Transverse colon (tissue), 4 donors: ENCODE data around the gene CLN6. TPM values are rescaled to one million over a fixed set of nuclear protein-coding genes. Genes with fewer than 3 reads are reported as not detected.
A peak's percentile ranks its signal among the peaks of the same experiment; 100 is the strongest.
"Not testable (repeated sequence)": the region's sequence is repeated elsewhere in the genome, so short reads cannot be mapped to it uniquely, and the experiment has no call there.

Source experiments
- DNase-seq: peaks from one replicate; pipeline ENCODE4 v3.0.0-alpha.2; 2019
- H3K27ac ChIP-seq, 4 donors: fragments of 200-600 bp; sonication (generic); 2 replicates each; pipeline ENCODE4 v1.5.1; 2016 to 2018; ENCODE audit warnings: inconsistent platforms in 4 of 4
- H3K27me3 ChIP-seq: fragments of 200-600 bp; sonication (generic); 2 replicates; pipeline ENCODE4 v1.5.1; 2017; ENCODE audit warnings: inconsistent platforms
- H3K36me3 ChIP-seq, 4 donors: fragments of 200-600 bp; sonication (generic); 2 replicates each; pipeline ENCODE4 v1.5.1; 2017 to 2019; ENCODE audit warnings: inconsistent platforms in 4 of 4
- H3K4me1 ChIP-seq, 4 donors: fragments of 200-600 bp; sonication (generic); 2 replicates each; pipeline ENCODE4 v1.5.1; 2017 to 2020; ENCODE audit warnings: inconsistent platforms in 4 of 4
- H3K4me3 ChIP-seq, 4 donors: fragments of 200-600 bp; sonication (generic); 1 replicate in 1 of 4; 2 replicates in 3 of 4; pipeline versions ENCODE4 v1.5.1 to v1.6.1; 2017 to 2019; ENCODE audit warnings: inconsistent platforms in 4 of 4
- H3K9me3 ChIP-seq, 2 donors: fragments of 200-600 bp; sonication (generic); 2 replicates each; pipeline ENCODE4 v1.5.1; 2017 to 2019; ENCODE audit warnings: inconsistent platforms in 2 of 2
- EP300 ChIP-seq: sonication (generic); formaldehyde crosslinking; IDR thresholded peaks from one replicate; pipeline ENCODE4 v1.6.1; 2017; ENCODE audit warnings: antibody characterized with exemption, low read depth
- POLR2A ChIP-seq: fragments of 450-650 bp; IDR thresholded peaks from one replicate; pipeline ENCODE4 v1.6.1; 2016; ENCODE audit warnings: antibody characterized with exemption, mild to moderate bottlenecking, moderate library complexity
- POLR2AphosphoS5 ChIP-seq, 3 donors: sonication (generic); formaldehyde crosslinking; IDR thresholded peaks; one replicate each; pipeline ENCODE4 v1.6.1; 2016; ENCODE audit warnings: antibody characterized with exemption in 3 of 3
- WGBS, 2 donors: methylation state at CpG; one replicate each; pipeline ENCODE4 v1.1.5; 2018; ENCODE audit warnings: low coverage in 1 of 2; 5-methylcytosine and 5-hydroxymethylcytosine counted together
- in situ Hi-C, 4 donors: fragments of 200-750 bp; cut with MboI; loops; one replicate each; pipeline versions ENCODE4 v1.15.0 to v1.15.1; 2017; ENCODE audit warnings: low sequenced_read_pairs in 3 of 4, low pct_ligation_motif_present in 1 of 4, low pct_unique_long_range_greater_than_20kb in 1 of 4
- intact Hi-C: fragments of 100-400 bp; cut with DNase I; formaldehyde crosslinking; loops from one replicate; pipeline ENCODE4 v1.15.1; 2023; ENCODE audit warnings: low total_unique reads
- total RNA-seq, 4 donors: library from RNA; depleted of rRNA; stranded (reverse); fragments of >200 nt; gene quantifications; one replicate each; pipeline ENCODE4 v1.1.0, GENCODE V29; 2016
- TF ChIP-seq, protein P1 (sequence below), 5 experiments: fragments of 200-600 bp in 3 of 5; fragments of 450-650 bp in 2 of 5; sonication (generic) in 3 of 5; IDR thresholded peaks; 1 replicate in 2 of 5; 2 replicates in 3 of 5; pipeline ENCODE4 v1.5.1; 2016 to 2017; ENCODE audit warnings: antibody characterized with exemption in 5 of 5, inconsistent platforms in 3 of 5, mild to moderate bottlenecking in 2 of 5, moderate library complexity in 1 of 5

The CLN6 gene
- total RNA-seq, 4 donors from 2014 or later: 13.8 to 28.1 (median 18.2) TPM

GRCh38 chr15:68213991-68214837 lies 15.3 kb downstream of the CLN6 start:
- intact Hi-C loops: no loop called here
- WGBS, 2 donors: 91% methylated on average over 17 of the region's 17 CpGs; no CpG with 5 or more reads in 1 of the 2 donors
- H3K36me3 ChIP-seq: no peaks in the 10 kb centered on the region

DNA sequence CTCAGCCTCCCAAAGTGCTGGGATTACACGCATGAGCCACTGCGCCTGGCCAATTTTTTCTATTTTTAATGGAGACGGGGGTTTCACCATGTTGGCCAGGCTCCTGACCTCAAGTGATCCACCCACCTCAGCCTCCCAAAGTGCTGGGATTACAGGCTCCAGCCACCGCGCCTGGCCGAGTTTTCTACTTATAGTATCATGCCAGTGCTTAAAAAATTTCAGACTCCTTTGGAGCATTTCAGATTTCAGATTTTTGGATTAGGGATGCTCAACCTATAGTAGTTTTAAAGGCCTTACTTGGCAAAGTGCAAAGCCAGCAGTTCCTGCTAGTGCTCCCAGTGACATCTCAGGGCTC lies 16.1 kb downstream of the CLN6 start:
- H3K36me3 ChIP-seq, DNase-seq, intact Hi-C loops, H3K4me3 ChIP-seq, H3K27ac ChIP-seq, H3K27me3 ChIP-seq, in situ Hi-C loops, H3K9me3 ChIP-seq: not testable (repeated sequence)
- 92% methylated on average over 6 of the region's 6 CpGs; no CpG with 5 or more reads in 1 of the 2 donors for WGBS, 2 donors
- H3K4me1 ChIP-seq: peaks cover 5 to 12% (median 8%) of the 10 kb centered on the region in 4 donors

More at GRCh38 chr15:68213991-68214837, 15.3 kb downstream of the CLN6 start:
- Histone ChIP-seq H3K9me3 (no peaks in the 10 kb centered on the region), H3K4me3 (no peak overlapping the region), H3K27me3 (no peaks in the 10 kb centered on the region), H3K27ac (no peak overlapping the region), H3K4me1 (peaks cover 5 to 12% (median 8%) of the 10 kb centered on the region in 4 donors)
- in situ Hi-C loops: no loop called here
- no peak for DNase-seq
- TF ChIP-seq POLR2A: no peak
- TF ChIP-seq EP300: no peak
- TF ChIP-seq, protein P1, sequence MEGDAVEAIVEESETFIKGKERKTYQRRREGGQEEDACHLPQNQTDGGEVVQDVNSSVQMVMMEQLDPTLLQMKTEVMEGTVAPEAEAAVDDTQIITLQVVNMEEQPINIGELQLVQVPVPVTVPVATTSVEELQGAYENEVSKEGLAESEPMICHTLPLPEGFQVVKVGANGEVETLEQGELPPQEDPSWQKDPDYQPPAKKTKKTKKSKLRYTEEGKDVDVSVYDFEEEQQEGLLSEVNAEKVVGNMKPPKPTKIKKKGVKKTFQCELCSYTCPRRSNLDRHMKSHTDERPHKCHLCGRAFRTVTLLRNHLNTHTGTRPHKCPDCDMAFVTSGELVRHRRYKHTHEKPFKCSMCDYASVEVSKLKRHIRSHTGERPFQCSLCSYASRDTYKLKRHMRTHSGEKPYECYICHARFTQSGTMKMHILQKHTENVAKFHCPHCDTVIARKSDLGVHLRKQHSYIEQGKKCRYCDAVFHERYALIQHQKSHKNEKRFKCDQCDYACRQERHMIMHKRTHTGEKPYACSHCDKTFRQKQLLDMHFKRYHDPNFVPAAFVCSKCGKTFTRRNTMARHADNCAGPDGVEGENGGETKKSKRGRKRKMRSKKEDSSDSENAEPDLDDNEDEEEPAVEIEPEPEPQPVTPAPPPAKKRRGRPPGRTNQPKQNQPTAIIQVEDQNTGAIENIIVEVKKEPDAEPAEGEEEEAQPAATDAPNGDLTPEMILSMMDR (IDR thresholded peaks at IDR 0.05): no peak
- TF ChIP-seq POLR2AphosphoS5 (IDR thresholded peaks at IDR 0.05): no peak

- no peaks in the 10 kb centered on the region for H3K27me3 ChIP-seq
- H3K9me3 ChIP-seq: no peaks in the 10 kb centered on the region
- no peaks in the 10 kb centered on the region for H3K36me3 ChIP-seq
- in situ Hi-C loops (no loop called here), intact Hi-C loops (loop anchor here (2.0 kb wide), 1 partner anchor 349 kb away; no protein-coding TSS in a partner anchor)
- H3K27ac ChIP-seq: no peak overlapping the region
- DNase-seq: no peak
- WGBS, 2 donors: 92% methylated on average over 14 of the region's 14 CpGs; no CpG with 5 or more reads in 1 of the 2 donors
- H3K4me1 ChIP-seq: peaks cover 5 to 13% (median 8%) of the 10 kb centered on the region in 4 donors
- TF ChIP-seq, protein P1 (IDR thresholded peaks at IDR 0.05): no peak
- no peak overlapping the region for H3K4me3 ChIP-seq
These were observed 17.7 kb downstream of the CLN6 start for GRCh38 chr15:68211656-68212320.

DNA sequence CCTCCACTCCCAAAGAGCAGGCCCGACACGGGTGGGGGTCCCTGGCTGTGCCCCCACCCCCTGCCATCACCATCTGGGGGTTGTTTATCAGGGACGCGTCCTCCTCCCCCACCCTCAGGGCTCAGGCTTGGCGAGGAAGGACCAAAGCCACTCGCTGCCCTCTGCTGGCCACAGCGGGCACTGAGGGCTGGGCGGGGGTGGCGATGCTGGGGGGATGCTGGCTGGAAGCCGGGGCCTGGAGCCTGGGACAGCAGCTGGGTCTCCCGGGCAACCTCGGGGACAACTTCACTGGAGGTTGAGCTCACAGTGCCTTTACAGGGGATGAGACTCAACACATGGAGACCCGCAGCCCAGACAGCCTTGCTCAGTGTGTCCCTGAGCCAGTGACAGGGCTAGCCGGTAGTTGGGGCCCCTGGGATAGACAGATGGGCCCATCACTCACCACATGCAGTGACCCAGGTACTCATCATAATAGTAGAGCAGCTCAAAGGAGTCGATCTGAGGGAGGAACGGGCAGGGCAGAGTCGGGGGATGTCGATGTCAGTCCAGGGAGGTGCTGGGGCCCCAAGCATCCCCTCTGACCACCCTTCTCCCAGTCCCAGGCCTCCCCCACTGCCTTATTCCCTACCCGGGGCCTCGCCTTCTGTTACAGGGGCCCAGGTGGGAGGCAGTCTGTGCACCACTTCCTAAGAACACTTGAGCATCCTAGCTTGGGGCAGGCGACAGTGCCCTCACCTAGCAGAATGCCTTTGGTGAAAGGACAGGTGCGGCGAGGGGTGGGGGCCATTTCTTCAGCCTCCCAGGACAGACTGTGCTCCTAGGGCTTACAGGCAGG lies 18.5 kb downstream of the CLN6 start:
- Histone ChIP-seq H3K27ac (peak overlapping the region in 2 of 4 donors; percentile 8 to 24), H3K4me1 (peaks cover 5 to 19% (median 14%) of the 10 kb centered on the region in 4 donors), H3K27me3 (no peaks in the 10 kb centered on the region), H3K36me3 (no peaks in the 10 kb centered on the region), H3K9me3 (no peaks in the 10 kb centered on the region), H3K4me3 (peak overlapping the region in 1 of 4 donors; percentile 4)
- intact Hi-C loops: loop anchor here (2.0 kb wide), 1 partner anchor 348 kb away; no protein-coding TSS in a partner anchor
- TF ChIP-seq, protein P1 (IDR thresholded peaks at IDR 0.05): peak; percentile 91 to 93 (median 92)
- no peak for TF ChIP-seq POLR2AphosphoS5 (IDR thresholded peaks at IDR 0.05)
- peak; percentile 75 for DNase-seq
- WGBS, 2 donors: 55% methylated on average over 15 of the region's 23 CpGs; no CpG with 5 or more reads in 1 of the 2 donors
- in situ Hi-C loops: no loop called here
